GM12801 (cell line): ENCODE data around the gene FBXO28.

Experiments
- CTCF ChIP-seq: IDR thresholded peaks from one replicate; pipeline ENCODE4 v1.5.1; 2011; ENCODE audit warnings: control low read depth; ENCODE audit not compliant: insufficient read length; ENCODE audit errors: extremely low read depth

FBXO28 gene

GRCh38 chr1:224157316-224157715 lies 43.4 kb downstream of the FBXO28 start:
- TF ChIP-seq CTCF, result no peak

GRCh38 chr1:224159541-224159940 lies 45.6 kb downstream of the FBXO28 start:
- TF ChIP-seq CTCF, result no peak

GRCh38 chr1:224160171-224160682 lies 46.3 kb downstream of the FBXO28 start:
- TF ChIP-seq CTCF, result no peak

GRCh38 chr1:224162768-224163167 lies 48.9 kb downstream of the FBXO28 start:
- no peak for TF ChIP-seq CTCF

GRCh38 chr1:224163311-224163710 lies 49.4 kb downstream of the FBXO28 start:
- TF ChIP-seq CTCF, result no peak

GRCh38 chr1:224168859-224169380 lies 55.0 kb downstream of the FBXO28 start:
- TF ChIP-seq CTCF, result no peak

GRCh38 chr1:224169718-224170270 lies 55.9 kb downstream of the FBXO28 start:
- no peak for TF ChIP-seq CTCF

GRCh38 chr1:224170343-224170742 lies 56.4 kb downstream of the FBXO28 start:
- no peak for TF ChIP-seq CTCF
